ENCODE data around the gene B3GALT6.

- TF ChIP-seq CTCF (IDR thresholded peaks at IDR 0.05) (no peak), JUN (CRISPR knock-in tag; IDR thresholded peaks at IDR 0.05) (no peak), FOXJ3 (CRISPR knock-in tag; IDR thresholded peaks at IDR 0.05; ENCODE audit: borderline replicate concordance) (no peak), ZNF512 (CRISPR knock-in tag; IDR thresholded peaks at IDR 0.05; ENCODE audit: borderline replicate concordance) (no peak), CREB1 (CRISPR knock-in tag; IDR thresholded peaks at IDR 0.05) (no peak), E2F5 (CRISPR knock-in tag; IDR thresholded peaks at IDR 0.05) (no peak), SP1 (CRISPR knock-in tag; conservative IDR thresholded peaks at IDR 0.05) (no peak), IRF2 (CRISPR knock-in tag; IDR thresholded peaks at IDR 0.05; ENCODE audit: borderline replicate concordance, low read depth) (no peak), ATF6 (CRISPR knock-in tag; IDR thresholded peaks at IDR 0.05) (no peak), TCF7 (CRISPR knock-in tag; IDR thresholded peaks at IDR 0.05; ENCODE audit: low read depth) (no peak)
- TF ChIP-seq, protein P1, sequence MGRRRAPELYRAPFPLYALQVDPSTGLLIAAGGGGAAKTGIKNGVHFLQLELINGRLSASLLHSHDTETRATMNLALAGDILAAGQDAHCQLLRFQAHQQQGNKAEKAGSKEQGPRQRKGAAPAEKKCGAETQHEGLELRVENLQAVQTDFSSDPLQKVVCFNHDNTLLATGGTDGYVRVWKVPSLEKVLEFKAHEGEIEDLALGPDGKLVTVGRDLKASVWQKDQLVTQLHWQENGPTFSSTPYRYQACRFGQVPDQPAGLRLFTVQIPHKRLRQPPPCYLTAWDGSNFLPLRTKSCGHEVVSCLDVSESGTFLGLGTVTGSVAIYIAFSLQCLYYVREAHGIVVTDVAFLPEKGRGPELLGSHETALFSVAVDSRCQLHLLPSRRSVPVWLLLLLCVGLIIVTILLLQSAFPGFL (CRISPR knock-in tag; IDR thresholded peaks at IDR 0.05; ENCODE audit: borderline replicate concordance): no peak
- TF ChIP-seq, protein P2, sequence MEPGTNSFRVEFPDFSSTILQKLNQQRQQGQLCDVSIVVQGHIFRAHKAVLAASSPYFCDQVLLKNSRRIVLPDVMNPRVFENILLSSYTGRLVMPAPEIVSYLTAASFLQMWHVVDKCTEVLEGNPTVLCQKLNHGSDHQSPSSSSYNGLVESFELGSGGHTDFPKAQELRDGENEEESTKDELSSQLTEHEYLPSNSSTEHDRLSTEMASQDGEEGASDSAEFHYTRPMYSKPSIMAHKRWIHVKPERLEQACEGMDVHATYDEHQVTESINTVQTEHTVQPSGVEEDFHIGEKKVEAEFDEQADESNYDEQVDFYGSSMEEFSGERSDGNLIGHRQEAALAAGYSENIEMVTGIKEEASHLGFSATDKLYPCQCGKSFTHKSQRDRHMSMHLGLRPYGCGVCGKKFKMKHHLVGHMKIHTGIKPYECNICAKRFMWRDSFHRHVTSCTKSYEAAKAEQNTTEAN (CRISPR knock-in tag; IDR thresholded peaks at IDR 0.05): no peak
- TF ChIP-seq, protein P3, sequence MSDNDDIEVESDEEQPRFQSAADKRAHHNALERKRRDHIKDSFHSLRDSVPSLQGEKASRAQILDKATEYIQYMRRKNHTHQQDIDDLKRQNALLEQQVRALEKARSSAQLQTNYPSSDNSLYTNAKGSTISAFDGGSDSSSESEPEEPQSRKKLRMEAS (CRISPR knock-in tag; IDR thresholded peaks at IDR 0.05): no peak
- TF ChIP-seq, protein P4, sequence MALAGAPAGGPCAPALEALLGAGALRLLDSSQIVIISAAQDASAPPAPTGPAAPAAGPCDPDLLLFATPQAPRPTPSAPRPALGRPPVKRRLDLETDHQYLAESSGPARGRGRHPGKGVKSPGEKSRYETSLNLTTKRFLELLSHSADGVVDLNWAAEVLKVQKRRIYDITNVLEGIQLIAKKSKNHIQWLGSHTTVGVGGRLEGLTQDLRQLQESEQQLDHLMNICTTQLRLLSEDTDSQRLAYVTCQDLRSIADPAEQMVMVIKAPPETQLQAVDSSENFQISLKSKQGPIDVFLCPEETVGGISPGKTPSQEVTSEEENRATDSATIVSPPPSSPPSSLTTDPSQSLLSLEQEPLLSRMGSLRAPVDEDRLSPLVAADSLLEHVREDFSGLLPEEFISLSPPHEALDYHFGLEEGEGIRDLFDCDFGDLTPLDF (CRISPR knock-in tag; IDR thresholded peaks at IDR 0.05): no peak
These were observed 3.9 kb upstream of the B3GALT6 start for GRCh38 chr1:1228187-1228586.

All from WTC11 (cell line).